Spinal cord (tissue), 10 donors: ENCODE results near the gene MRPL18. TPM values are rescaled to one million over a fixed set of nuclear protein-coding genes. Genes with fewer than 3 reads are reported as not detected.

ENCODE experiments used
- DNase-seq, 6 donors: peaks; one replicate each; pipeline versions ENCODE4 v3.0.0 to v3.0.0-alpha.2; 2013 to 2015; ENCODE audit warnings: low spot score in 6 of 6, low read depth in 4 of 6
- H3K27ac ChIP-seq: one replicate; pipeline ENCODE4 v1.5.1; 2013; ENCODE audit warnings: low read depth, low read length, control low read depth
- H3K27me3 ChIP-seq: one replicate; pipeline ENCODE4 v1.6.1; 2013; ENCODE audit warnings: low read length; ENCODE audit not compliant: control insufficient read depth, insufficient read depth
- H3K36me3 ChIP-seq: one replicate; pipeline ENCODE4 v1.6.1; 2013; ENCODE audit warnings: low read length; ENCODE audit not compliant: control insufficient read depth, insufficient read depth
- H3K4me1 ChIP-seq: one replicate; pipeline ENCODE4 v1.6.1; 2013; ENCODE audit warnings: low read length; ENCODE audit not compliant: control insufficient read depth, insufficient read depth
- H3K4me3 ChIP-seq: one replicate; pipeline ENCODE4 v1.5.1; 2013; ENCODE audit warnings: low read depth, low read length, control low read depth
- H3K9me3 ChIP-seq: one replicate; pipeline ENCODE4 v1.6.1; 2013; ENCODE audit warnings: low read length; ENCODE audit not compliant: control insufficient read depth, insufficient read depth
- WGBS: methylation state at CpG from one replicate; pipeline ENCODE4 v1.1.5; 2013; ENCODE audit warnings: missing lambda C conversion rate; ENCODE audit not compliant: insufficient coverage; 5-methylcytosine and 5-hydroxymethylcytosine counted together
- polyA plus RNA-seq, 2 donors: library from polyadenylated mRNA; unstranded; fragments of 120-200 nt; gene quantifications; one replicate each; pipeline ENCODE4 v1.2.1, GENCODE V29; 2013; ENCODE audit not compliant: insufficient read length in 2 of 2
- small RNA-seq: library from RNA; depleted of rRNA; stranded (forward); fragments of <200 nt; gene quantifications from one replicate; pipeline ENCODE3, GENCODE V24; 2014; ENCODE audit warnings: low replicate concordance
- total RNA-seq, 2 donors: library from RNA; depleted of rRNA in 1 of 2; stranded (reverse); fragments of 120-200 nt in 1 of 2; fragments of >200 nt in 1 of 2; gene quantifications; one replicate each; pipeline versions ENCODE4 v1.2.3 to v1.2.4, GENCODE V29; 2013 to 2014
- donor health status: healthy.

Gene MRPL18
- total and polyA plus RNA-seq, 4 donors = 42.1 to 79.2 (median 66.2) TPM

DNA sequence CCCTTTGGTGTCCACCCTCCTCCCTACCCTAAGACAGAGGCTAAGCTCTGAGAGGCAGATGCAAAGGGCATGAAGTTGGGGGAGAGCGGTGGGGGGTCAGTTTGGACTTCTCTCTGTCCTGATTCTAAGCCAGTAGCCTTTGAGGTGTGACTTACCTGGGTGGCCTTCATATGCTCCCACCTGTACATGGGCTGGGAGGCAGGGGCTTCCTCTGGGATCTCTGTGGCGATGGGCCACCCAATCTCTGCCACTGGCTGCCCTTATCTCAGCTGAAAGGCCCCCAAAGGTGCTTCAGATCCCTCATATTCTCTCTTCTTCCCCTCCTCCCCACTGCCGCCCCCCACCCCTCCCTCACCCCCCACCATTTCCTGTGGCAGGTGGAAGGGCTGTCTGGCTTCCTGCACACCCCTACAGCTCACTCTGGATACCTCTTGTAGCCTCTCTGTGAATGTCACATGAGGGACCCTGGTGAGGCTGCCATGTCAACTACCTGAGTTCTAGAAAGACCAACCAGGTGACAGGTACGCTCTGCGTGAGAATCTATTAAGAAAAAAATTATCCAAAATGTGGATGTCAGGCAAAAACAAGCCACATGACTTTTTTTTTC is 43.8 kb downstream of the MRPL18 start:
- Histone ChIP-seq H3K27ac (no peak overlapping the region), H3K27me3 (no peaks in the 10 kb centered on the region), H3K36me3 (no peaks in the 10 kb centered on the region), H3K9me3 (no peaks in the 10 kb centered on the region), H3K4me3 (no peak overlapping the region), H3K4me1 (peaks cover 5% of the 10 kb centered on the region)
- DNase-seq = no peak
- WGBS = 94% methylated on average over 3 of the region's 5 CpGs

DNA sequence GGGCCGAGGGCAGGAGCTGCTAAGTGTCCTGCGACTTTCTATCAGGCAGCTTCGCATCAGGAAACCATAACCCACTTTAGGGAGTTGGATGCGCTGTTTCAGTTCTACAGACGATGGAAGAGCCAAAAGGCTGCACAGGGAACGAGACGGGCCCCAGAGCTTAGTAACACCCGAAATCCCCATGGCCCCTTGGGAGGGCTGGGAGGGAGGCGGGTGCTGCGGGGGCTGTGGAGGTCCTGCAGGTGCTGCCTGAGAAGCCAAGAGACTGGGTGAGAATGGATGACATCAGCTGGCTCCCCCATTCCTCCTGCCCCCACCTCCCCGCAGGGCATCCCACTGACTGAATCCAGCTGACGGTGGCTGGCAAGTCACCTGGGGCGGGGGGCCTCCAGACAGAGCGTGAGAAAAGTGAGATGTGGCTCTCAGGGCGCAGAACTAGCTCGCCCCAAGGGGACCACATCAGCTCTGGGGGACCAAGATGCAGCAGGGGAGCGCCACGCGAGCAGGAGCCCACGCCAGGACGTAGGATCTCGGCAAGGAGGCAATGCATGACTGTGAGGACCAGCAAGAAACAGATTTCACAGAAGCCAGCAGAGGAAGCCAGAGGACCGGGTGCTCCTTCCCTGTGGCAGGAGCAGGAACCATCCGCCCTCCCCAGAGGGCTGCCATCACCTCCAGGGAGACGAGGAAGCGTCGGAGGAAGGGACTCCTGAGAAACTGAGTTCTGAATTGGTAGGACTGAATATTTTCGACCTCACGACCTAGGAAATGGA is 46.6 kb downstream of the MRPL18 start:
- Histone ChIP-seq H3K27ac (no peak overlapping the region), H3K27me3 (no peaks in the 10 kb centered on the region), H3K4me3 (no peak overlapping the region), H3K9me3 (no peaks in the 10 kb centered on the region), H3K36me3 (no peaks in the 10 kb centered on the region), H3K4me1 (no peaks in the 10 kb centered on the region)
- peak in 1 of 6 donors; percentile 6 for DNase-seq
- WGBS = 91% methylated on average over 24 of the region's 29 CpGs

DNA sequence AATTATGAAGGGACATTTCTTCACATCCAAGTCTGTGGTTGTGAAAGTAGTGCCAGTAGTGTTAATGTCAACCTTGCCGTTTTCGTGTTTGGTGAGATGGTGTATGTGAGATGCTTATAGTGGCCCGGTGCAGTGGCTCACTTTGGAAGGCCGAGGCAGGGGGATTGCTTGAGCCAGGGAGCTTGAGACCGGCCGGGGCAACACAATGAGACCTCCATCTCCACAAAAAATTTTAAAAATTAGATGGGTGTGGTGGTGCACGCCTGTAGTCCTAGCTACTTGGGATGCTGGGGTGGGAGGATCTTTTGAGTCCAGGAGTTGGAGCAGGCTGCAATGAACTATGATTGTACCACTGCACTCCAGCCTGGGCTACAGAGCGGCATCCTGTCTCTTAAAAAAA is 47.2 kb downstream of the MRPL18 start:
- H3K27me3 ChIP-seq = no peaks in the 10 kb centered on the region
- no peaks in the 10 kb centered on the region for H3K9me3 ChIP-seq
- H3K36me3 ChIP-seq = no peaks in the 10 kb centered on the region
- no peak overlapping the region for H3K27ac ChIP-seq
- no peak for DNase-seq
- no peaks in the 10 kb centered on the region for H3K4me1 ChIP-seq
- no CpG with 5 or more reads among the region's 8 CpGs for WGBS
- no peak overlapping the region for H3K4me3 ChIP-seq

DNA sequence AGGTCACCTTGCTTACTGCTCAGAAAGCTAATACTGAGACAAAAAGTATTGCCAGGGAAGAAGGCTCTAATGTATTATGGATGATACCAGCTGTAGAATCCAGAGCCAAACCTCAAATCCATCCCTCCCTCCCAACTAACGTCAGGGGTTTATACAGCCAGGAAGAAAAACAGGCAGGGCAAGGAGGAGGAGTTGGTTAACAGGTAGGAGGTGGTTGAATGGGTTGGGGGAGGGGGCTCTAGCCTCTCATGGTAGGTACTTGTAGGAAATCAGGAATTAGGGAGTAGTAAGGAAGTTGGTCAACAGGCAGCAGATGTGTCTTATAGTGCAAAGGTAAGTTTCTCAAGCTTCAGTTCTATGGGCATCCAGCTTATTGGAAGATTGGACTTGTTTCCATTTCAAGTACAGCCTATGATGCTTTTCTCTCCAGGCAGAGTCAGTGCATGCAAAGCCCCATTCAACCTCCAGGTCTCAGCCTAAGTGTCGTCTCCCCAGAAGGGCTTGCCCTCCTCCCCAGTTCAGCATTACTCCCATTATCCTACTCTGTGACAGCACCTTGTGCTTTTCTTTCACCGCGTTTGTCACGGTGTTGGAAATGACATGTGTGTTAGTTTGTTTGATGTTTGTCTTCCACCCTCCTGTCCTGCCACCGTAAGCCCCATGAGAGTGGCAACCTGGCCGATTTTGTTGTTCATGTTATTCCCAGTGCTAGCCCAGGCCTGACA is 47.9 kb downstream of the MRPL18 start:
- Histone ChIP-seq H3K4me1 (no peaks in the 10 kb centered on the region), H3K27ac (no peak overlapping the region), H3K27me3 (no peaks in the 10 kb centered on the region), H3K9me3 (no peaks in the 10 kb centered on the region), H3K36me3 (no peaks in the 10 kb centered on the region), H3K4me3 (no peak overlapping the region)
- no peak for DNase-seq
- WGBS = 67% methylated on average over 1 of the region's 7 CpGs

DNA sequence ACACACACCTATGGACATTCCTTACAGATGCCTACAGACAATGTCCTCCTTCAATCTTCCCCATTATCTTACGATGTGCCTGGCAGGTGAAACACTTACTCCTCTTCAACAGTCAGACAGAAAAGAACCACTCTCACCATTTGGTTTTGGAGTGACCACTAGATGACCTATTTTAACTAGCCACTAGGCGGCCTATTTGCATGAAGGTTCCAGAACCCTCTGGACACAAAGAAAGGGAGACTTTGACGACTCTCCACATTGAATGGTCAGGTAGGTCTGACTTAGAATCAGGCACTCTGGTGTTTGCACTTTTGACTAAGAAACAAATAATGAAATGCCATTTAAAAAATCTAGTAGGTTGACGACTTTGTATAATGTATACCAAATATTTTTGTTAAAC is 51.8 kb downstream of the MRPL18 start:
- H3K4me3 ChIP-seq = no peak overlapping the region
- no peak overlapping the region for H3K27ac ChIP-seq
- WGBS = 69% methylated on average over 2 of the region's 4 CpGs
- H3K9me3 ChIP-seq = no peaks in the 10 kb centered on the region
- H3K36me3 ChIP-seq = no peaks in the 10 kb centered on the region
- no peaks in the 10 kb centered on the region for H3K27me3 ChIP-seq
- DNase-seq = no peak
- H3K4me1 ChIP-seq = no peaks in the 10 kb centered on the region

DNA sequence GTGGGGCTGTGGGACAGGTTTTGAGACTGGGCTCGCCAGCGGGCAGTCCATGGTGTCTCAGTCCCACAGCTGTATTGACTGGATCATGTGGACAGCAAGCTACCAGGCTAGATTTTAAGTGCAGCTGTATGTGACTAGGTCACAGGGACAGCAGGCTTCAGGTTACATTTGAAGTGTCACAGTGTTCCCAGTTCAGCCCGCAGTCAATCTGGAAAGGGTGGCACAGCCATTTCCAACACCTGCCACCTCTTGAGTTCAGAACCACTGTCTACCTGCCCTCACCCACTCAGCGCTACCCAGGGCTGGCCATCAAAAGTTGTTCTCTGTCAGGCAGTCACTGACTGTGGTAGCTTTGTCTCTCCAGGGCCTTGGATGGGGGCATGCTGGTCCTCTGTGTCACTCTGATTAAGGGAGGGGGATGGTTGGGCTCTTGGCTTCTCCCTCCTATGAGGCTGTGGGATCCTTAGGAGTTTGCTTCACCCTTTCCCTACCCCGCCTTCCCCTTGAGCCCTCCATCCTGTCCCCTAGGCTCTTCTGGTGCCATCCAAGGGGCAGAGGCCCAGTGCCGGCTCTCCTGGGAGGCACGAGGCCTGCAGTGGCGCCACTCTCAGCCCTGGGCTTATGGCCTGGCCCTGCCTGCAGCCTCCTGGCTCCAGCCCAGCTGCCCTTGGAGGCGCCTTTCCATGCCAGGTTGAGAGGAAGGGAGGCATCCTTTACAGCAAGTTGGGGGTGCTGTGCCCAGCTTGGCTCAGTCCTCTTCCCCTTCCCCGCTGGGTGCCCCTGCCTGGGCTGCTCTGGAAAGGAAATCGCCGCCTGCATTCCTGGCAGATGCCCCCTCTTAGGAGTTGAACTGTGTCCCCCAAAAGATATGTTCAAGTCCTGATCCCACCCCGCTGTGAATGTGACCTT is 54.7 kb downstream of the MRPL18 start:
- no peaks in the 10 kb centered on the region for H3K9me3 ChIP-seq
- WGBS = 90% methylated on average over 11 of the region's 13 CpGs

More for the DNA sequence above, 54.7 kb downstream of the MRPL18 start:
- Histone ChIP-seq H3K36me3 (no peaks in the 10 kb centered on the region), H3K27me3 (no peaks in the 10 kb centered on the region), H3K4me3 (no peak overlapping the region), H3K4me1 (no peaks in the 10 kb centered on the region), H3K27ac (no peak overlapping the region)
- DNase-seq = no peak

Small RNA genes lying within 50 kb of the gene (small RNA-seq; reads per million reads assigned to genes)
- 84.1 reads per million, percentile 98 among the genes with 10 or more reads in this experiment for gene SNORA20
- gene SNORA29 = not detected

Other genes with a start within 250 kb of the MRPL18 start
- 100 to 1,000 TPM; 124 to 142 TPM for gene SOD2, start 97.2 kb upstream of the MRPL18 start, total RNA-seq
- gene SOD2, start 97.2 kb upstream of the MRPL18 start, polyA plus RNA-seq = 10 to 100 TPM; 95.2 to 97.1 TPM
- 10 to 100 TPM; 96.0 to 98.1 TPM for gene WTAP, start 63.0 kb upstream of the MRPL18 start, total RNA-seq
- gene WTAP, start 63.0 kb upstream of the MRPL18 start, polyA plus RNA-seq = 10 to 100 TPM; 81.9 to 88.6 TPM
- gene ACAT2, start 28.4 kb upstream of the MRPL18 start, total RNA-seq = 10 to 100 TPM; 69.6 to 71.4 TPM
- gene ACAT2, start 28.4 kb upstream of the MRPL18 start, polyA plus RNA-seq = 100 to 1,000 TPM; 125 to 136 TPM
- 100 to 1,000 TPM; 184 TPM for gene TCP1, start 865 bp upstream of the MRPL18 start, total RNA-seq
- gene TCP1, start 865 bp upstream of the MRPL18 start, polyA plus RNA-seq = 100 to 1,000 TPM; 225 to 239 TPM
- under 1 TPM; 0.10 to 0.22 TPM for gene PNLDC1, start 9.8 kb downstream of the MRPL18 start, total RNA-seq
- under 1 TPM; 0.63 to 0.78 TPM for gene PNLDC1, start 9.8 kb downstream of the MRPL18 start, polyA plus RNA-seq
- under 1 TPM; 0.06 to 0.10 TPM for gene MAS1, start 100.5 kb downstream of the MRPL18 start, total RNA-seq
- gene MAS1, start 100.5 kb downstream of the MRPL18 start, polyA plus RNA-seq = under 1 TPM; 0.03 to 0.05 TPM
- gene IGF2R, start 178.6 kb downstream of the MRPL18 start, total RNA-seq = 10 to 100 TPM; 37.1 to 53.0 TPM
- 10 to 100 TPM; 23.8 to 25.2 TPM for gene IGF2R, start 178.6 kb downstream of the MRPL18 start, polyA plus RNA-seq